Small intestine (tissue), 7 donors: ENCODE measurements around the gene FAM234A. TPM values are rescaled to one million over a fixed set of nuclear protein-coding genes. Genes with fewer than 3 reads are reported as not detected.

ENCODE experiments used
- DNase-seq, 2 donors: peaks; one replicate each; pipeline versions ENCODE4 v3.0.0 to v3.0.0-alpha.2; 2013
- FAIRE-seq: peaks from 2 replicates; lab custom pipeline; 2012; peaks lifted over from hg19 to GRCh38; lab: Jason Lieb, UNC
- H3K27ac ChIP-seq, 3 donors: one replicate each; pipeline ENCODE4 v1.5.1; 2013; ENCODE audit warnings: low read length in 2 of 3, mild to moderate bottlenecking in 2 of 3, control low read depth in 1 of 3, inconsistent platforms in 1 of 3, low read depth in 1 of 3, moderate library complexity in 1 of 3
- H3K27me3 ChIP-seq, 3 donors: one replicate each; pipeline ENCODE4 v1.6.1; 2013; ENCODE audit warnings: low read length in 3 of 3, inconsistent platforms in 1 of 3; ENCODE audit not compliant: control insufficient read depth in 3 of 3, insufficient read depth in 3 of 3
- H3K36me3 ChIP-seq, 3 donors: one replicate each; pipeline ENCODE4 v1.6.1; 2013; ENCODE audit warnings: low read length in 3 of 3, inconsistent platforms in 1 of 3, low read depth in 1 of 3, mild to moderate bottlenecking in 1 of 3, moderate library complexity in 1 of 3; ENCODE audit not compliant: control insufficient read depth in 3 of 3, insufficient read depth in 2 of 3
- H3K4me1 ChIP-seq, 3 donors: one replicate each; pipeline ENCODE4 v1.6.1; 2013; ENCODE audit warnings: low read length in 2 of 3, inconsistent platforms in 1 of 3, low read depth in 1 of 3, mild to moderate bottlenecking in 1 of 3, moderate library complexity in 1 of 3; ENCODE audit not compliant: control insufficient read depth in 3 of 3, insufficient read depth in 2 of 3
- H3K4me3 ChIP-seq, 3 donors: one replicate each; pipeline ENCODE4 v1.5.1; 2013; ENCODE audit warnings: low read length in 3 of 3, control low read depth in 1 of 3, inconsistent platforms in 1 of 3, low read depth in 1 of 3, mild to moderate bottlenecking in 1 of 3, moderate library complexity in 1 of 3
- H3K9me3 ChIP-seq, 2 donors: one replicate each; pipeline ENCODE4 v1.6.1; 2013; ENCODE audit warnings: low read depth in 1 of 2, low read length in 1 of 2; ENCODE audit not compliant: control insufficient read depth in 2 of 2, insufficient read depth in 1 of 2
- WGBS, 3 donors: extraction: QIAGEN DNeasy Blood & Tissue Kit; methylation state at CpG; one replicate each; pipeline ENCODE4 v1.1.7; 2013; 5-methylcytosine and 5-hydroxymethylcytosine counted together
- polyA plus RNA-seq, 4 donors: library from polyadenylated mRNA; stranded (reverse) in 3 of 4; unstranded in 1 of 4; fragments of 200-250 nt in 3 of 4; fragments of 120-200 nt in 1 of 4; gene quantifications; one replicate each; pipeline versions ENCODE4 v1.2.1 to v1.2.3, GENCODE V29; 2013
- donor health status: healthy with polysubstance abuse.
- donor health status: control.
- donor health status: control.
- donor health status: Bipolar disorder and iron deficiency.
- donor health status: healthy.

The FAM234A gene
- polyA plus RNA-seq, 4 donors, result 56.5 to 107 (median 66.3) TPM

GRCh38 chr16:289395-289997 lies 54.9 kb downstream of the FAM234A start:
- Histone ChIP-seq H3K4me1 (no peaks in the 10 kb centered on the region), H3K4me3 (no peak overlapping the region), H3K27me3 (no peaks in the 10 kb centered on the region), H3K36me3 (peaks cover 13 to 89% (median 17%) of the 10 kb centered on the region in 3 donors), H3K27ac (no peak overlapping the region), H3K9me3 (peaks cover 0 to 10% of the 10 kb centered on the region in 2 donors)
- 86 to 93% (median 90%) methylated on average over 22 of the region's 22 CpGs for WGBS, 3 donors
- FAIRE-seq (no peak), DNase-seq (no peak)

DNA sequence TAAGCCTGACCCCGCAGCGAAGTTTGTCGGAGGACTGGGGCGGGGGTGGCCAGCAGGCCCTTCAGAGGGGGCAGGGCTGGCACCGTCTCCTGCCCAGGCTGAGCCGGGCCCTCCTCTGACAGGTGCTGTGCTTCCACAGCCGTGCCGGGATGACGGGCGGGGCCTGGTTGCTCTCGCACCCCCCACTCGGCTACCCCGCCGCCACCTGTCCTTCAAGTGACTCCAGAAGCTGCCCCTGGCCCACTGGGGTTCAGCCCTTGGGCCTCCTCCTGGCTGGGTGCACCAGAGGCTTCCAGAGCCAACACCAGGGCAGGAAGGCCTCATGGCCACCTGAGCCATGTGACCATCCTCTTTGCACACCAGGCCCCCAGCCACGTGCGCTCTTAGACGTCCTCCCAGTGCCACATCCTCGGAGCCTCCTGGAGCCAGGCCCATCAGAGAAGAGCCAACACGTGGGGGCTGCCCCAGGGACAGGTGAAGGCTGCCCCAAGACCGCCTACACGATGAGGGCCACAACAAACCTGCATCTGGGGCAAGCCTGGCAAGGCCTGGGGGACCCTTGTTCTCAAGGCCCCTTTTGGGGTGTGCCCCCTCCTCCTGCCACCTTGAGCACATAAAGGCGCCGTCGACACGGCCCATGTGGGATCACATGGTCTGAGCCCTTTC lies 55.5 kb downstream of the FAM234A start:
- Histone ChIP-seq H3K36me3 (peaks cover 13 to 84% (median 17%) of the 10 kb centered on the region in 3 donors), H3K27ac (no peak overlapping the region), H3K27me3 (no peaks in the 10 kb centered on the region), H3K9me3 (peaks cover 0 to 6% of the 10 kb centered on the region in 2 donors), H3K4me1 (no peaks in the 10 kb centered on the region), H3K4me3 (no peak overlapping the region)
- WGBS, 3 donors, result 68 to 88% (median 77%) methylated on average over 19 to 25 of the region's 25 CpGs
- DNase-seq (no peak), FAIRE-seq (no peak)

- H3K9me3 ChIP-seq, result peaks cover 0 to 2% of the 10 kb centered on the region in 2 donors
- no peaks in the 10 kb centered on the region for H3K27me3 ChIP-seq
- H3K36me3 ChIP-seq, result peaks cover 13 to 88% (median 17%) of the 10 kb centered on the region in 3 donors
- H3K4me1 ChIP-seq, result no peaks in the 10 kb centered on the region
- no peak overlapping the region for H3K27ac ChIP-seq
- no peak overlapping the region for H3K4me3 ChIP-seq
- no peak for DNase-seq
- no peak for FAIRE-seq
- 94 to 96% (median 94%) methylated on average over 50 of the region's 50 CpGs for WGBS, 3 donors
Measured at GRCh38 chr16:290681-291405, 56.2 kb downstream of the FAM234A start.

DNA sequence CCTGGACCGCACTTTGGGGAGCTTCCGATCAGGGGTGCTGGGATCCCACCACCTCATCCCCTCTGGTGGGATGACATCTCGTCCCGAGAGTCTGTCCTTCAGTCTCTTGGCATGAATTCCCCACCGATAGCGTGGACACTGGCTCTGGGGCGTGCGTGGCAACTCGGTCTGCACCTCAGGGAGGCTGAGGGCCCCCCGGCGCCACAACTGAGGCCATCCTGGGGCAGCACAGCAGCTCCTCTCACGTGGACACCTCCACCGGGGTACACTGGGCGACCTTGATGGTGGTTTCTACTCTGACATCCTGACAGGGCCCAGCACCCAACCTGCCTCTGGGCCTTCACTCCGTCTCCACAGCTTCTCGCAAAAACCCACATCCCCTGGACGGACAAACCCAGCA lies 56.9 kb downstream of the FAM234A start:
- no peak for FAIRE-seq
- Histone ChIP-seq H3K27me3 (no peaks in the 10 kb centered on the region), H3K36me3 (peaks cover 13 to 91% (median 21%) of the 10 kb centered on the region in 3 donors), H3K27ac (no peak overlapping the region), H3K4me3 (no peak overlapping the region), H3K4me1 (no peaks in the 10 kb centered on the region), H3K9me3 (peaks cover 0 to 1% of the 10 kb centered on the region in 2 donors)
- DNase-seq, result no peak
- 90 to 99% (median 90%) methylated on average over 17 of the region's 17 CpGs for WGBS, 3 donors

- FAIRE-seq (no peak), DNase-seq (no peak)
- Histone ChIP-seq H3K27me3 (no peaks in the 10 kb centered on the region), H3K36me3 (peaks cover 18 to 91% (median 18%) of the 10 kb centered on the region in 3 donors), H3K9me3 (no peaks in the 10 kb centered on the region), H3K27ac (no peak overlapping the region), H3K4me1 (no peaks in the 10 kb centered on the region), H3K4me3 (no peak overlapping the region)
- 94 to 99% (median 95%) methylated on average over 26 to 32 of the region's 32 CpGs for WGBS, 3 donors
Measured at GRCh38 chr16:293043-293775, 58.6 kb downstream of the FAM234A start.

- no peaks in the 10 kb centered on the region for H3K9me3 ChIP-seq
- no peaks in the 10 kb centered on the region for H3K27me3 ChIP-seq
- no peaks in the 10 kb centered on the region for H3K4me1 ChIP-seq
- DNase-seq (no peak), FAIRE-seq (no peak)
- 95 to 99% (median 95%) methylated on average over 14 of the region's 14 CpGs for WGBS, 3 donors
- H3K36me3 ChIP-seq, result peaks cover 12 to 77% (median 14%) of the 10 kb centered on the region in 3 donors
- H3K27ac ChIP-seq, result no peak overlapping the region
- no peak overlapping the region for H3K4me3 ChIP-seq
Measured at GRCh38 chr16:296276-296675, 61.7 kb downstream of the FAM234A start.

DNA sequence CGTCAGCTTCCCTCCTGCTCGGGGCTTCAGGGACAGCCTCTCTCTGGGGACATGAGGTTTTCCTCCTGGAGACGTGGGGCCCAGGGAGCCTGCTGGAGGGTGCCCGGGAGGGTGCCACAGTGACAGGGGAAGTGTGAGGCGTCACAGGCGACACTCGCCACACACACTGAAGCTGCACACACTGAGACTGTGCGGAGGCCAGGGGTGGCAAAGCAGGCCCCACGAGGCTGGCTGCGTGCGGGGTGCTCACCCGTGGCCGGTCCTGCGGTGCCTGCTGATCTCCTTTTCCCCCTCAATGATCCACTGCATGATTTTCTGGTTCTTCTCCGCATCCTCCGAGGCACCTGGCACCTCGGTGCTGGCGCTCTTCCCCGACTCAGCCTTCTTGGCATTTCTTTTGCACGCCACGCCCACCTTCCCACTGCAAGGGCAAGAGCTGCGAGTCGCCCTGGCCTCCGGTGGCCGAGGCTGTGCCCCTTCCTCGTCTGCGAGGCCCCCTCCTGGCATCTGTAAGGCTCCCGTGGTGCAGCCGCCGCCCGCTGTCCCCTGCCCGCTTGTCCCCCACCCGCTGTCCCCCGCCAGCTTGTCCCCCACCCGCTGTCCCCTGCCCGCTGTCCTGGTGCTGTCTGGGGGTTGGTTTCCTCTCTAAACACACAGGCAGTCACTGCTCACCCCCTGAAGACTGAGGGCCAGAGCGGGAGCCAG lies 62.3 kb downstream of the FAM234A start:
- 89 to 92% (median 89%) methylated on average over 30 to 37 of the region's 37 CpGs for WGBS, 3 donors
- FAIRE-seq (no peak), DNase-seq (no peak)
- peaks cover 12 to 77% (median 14%) of the 10 kb centered on the region in 3 donors for H3K36me3 ChIP-seq
- H3K27me3 ChIP-seq, result no peaks in the 10 kb centered on the region
- H3K27ac ChIP-seq, result no peak overlapping the region
- H3K9me3 ChIP-seq, result no peaks in the 10 kb centered on the region
- H3K4me1 ChIP-seq, result no peaks in the 10 kb centered on the region
- H3K4me3 ChIP-seq, result no peak overlapping the region
